ENCODE measurements around the gene INO80D. TPM values are rescaled to one million over a fixed set of nuclear protein-coding genes. Genes with fewer than 3 reads are reported as not detected.

The INO80D gene
- total RNA-seq, 4 donors from 2014 or later = 6.4 to 45.6 (median 23.4) TPM

DNA sequence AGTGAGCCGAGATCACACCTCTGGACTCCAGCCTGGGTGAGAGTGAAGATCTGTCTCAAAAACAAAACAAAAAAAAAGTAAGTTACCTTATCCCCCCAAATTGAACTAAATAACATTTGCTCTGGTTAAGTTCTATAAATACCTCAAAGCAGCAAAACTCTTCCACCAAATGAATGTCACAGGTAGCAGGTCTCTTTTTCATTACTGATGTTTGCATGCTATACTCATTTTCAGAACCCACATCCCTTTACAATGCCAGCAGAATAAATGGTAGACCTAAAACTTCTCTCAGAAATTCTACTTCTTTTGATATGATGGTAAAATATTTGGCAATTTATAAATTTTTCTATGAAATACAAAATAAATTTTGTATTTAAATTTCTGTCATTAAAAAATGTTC, 22.3 kb downstream of the INO80D start:
- no peak for DNase-seq
- Histone ChIP-seq H3K27me3 (no peaks in the 10 kb centered on the region), H3K9me3 (no peaks in the 10 kb centered on the region), H3K4me3 (no peak overlapping the region), H3K36me3 (no peaks in the 10 kb centered on the region), H3K27ac (no peak overlapping the region), H3K4me1 (no peaks in the 10 kb centered on the region)
- no peak for TF ChIP-seq POLR2A (IDR thresholded peaks at IDR 0.05)
- TF ChIP-seq, protein P1, sequence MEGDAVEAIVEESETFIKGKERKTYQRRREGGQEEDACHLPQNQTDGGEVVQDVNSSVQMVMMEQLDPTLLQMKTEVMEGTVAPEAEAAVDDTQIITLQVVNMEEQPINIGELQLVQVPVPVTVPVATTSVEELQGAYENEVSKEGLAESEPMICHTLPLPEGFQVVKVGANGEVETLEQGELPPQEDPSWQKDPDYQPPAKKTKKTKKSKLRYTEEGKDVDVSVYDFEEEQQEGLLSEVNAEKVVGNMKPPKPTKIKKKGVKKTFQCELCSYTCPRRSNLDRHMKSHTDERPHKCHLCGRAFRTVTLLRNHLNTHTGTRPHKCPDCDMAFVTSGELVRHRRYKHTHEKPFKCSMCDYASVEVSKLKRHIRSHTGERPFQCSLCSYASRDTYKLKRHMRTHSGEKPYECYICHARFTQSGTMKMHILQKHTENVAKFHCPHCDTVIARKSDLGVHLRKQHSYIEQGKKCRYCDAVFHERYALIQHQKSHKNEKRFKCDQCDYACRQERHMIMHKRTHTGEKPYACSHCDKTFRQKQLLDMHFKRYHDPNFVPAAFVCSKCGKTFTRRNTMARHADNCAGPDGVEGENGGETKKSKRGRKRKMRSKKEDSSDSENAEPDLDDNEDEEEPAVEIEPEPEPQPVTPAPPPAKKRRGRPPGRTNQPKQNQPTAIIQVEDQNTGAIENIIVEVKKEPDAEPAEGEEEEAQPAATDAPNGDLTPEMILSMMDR (IDR thresholded peaks at IDR 0.05) = no peak
- intact Hi-C loops (cut with DNase I; ENCODE audit: low total_unique reads) = no loop called here

DNA sequence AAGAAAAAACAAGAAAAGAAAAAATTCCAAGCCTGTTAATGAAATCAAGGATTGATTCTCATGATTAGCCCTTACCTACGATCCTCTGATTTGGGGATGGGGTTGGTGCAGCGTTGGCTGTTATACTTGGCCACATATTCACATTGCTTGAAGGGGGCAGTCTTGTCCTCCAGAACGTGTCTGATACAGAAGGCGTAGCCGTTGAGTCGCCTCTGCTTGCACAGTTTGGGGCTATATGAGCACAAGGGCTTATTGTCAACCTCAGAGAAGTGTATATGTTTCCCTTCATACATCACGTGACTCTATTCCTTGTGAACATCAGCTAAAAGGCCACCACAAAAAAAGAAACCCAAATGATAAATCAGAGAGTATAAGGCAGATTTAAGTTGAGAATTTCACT, 23.2 kb downstream of the INO80D start:
- Histone ChIP-seq H3K36me3 (no peaks in the 10 kb centered on the region), H3K9me3 (no peaks in the 10 kb centered on the region), H3K27me3 (no peaks in the 10 kb centered on the region), H3K4me3 (no peak overlapping the region), H3K27ac (no peak overlapping the region), H3K4me1 (no peaks in the 10 kb centered on the region)
- DNase-seq = no peak
- intact Hi-C loops (cut with DNase I; ENCODE audit: low total_unique reads) = no loop called here
- no peak for TF ChIP-seq POLR2A (IDR thresholded peaks at IDR 0.05)
- TF ChIP-seq, protein P1 (IDR thresholded peaks at IDR 0.05) = no peak

DNA sequence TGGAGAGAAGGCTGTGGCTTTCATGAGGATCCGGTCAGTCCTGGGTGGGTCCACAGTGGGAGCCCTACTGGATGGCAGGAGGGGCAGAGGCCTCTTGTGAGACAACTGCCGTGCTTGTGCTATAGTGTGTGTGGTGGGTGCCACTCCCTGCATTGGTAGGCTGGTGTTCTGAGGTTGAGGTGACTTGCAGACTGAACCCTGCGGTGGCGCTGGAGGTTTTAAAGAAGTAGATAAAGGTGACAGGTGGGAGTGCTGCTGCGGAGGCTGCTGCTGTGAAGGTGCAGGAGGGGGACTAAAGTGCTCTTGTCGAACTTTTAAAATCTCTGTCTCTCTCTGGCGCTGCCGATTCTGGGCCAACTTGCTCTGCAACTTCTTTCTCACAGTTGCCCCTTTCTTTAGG, 29.7 kb downstream of the INO80D start:
- intact Hi-C loops (cut with DNase I; ENCODE audit: low total_unique reads) = no loop called here
- Histone ChIP-seq H3K4me3 (no peak overlapping the region), H3K9me3 (no peaks in the 10 kb centered on the region), H3K27ac (no peak overlapping the region), H3K27me3 (no peaks in the 10 kb centered on the region), H3K4me1 (no peaks in the 10 kb centered on the region), H3K36me3 (no peaks in the 10 kb centered on the region)
- no peak for DNase-seq
- TF ChIP-seq POLR2A (IDR thresholded peaks at IDR 0.05) = no peak
- TF ChIP-seq, protein P1 (IDR thresholded peaks at IDR 0.05) = no peak

DNA sequence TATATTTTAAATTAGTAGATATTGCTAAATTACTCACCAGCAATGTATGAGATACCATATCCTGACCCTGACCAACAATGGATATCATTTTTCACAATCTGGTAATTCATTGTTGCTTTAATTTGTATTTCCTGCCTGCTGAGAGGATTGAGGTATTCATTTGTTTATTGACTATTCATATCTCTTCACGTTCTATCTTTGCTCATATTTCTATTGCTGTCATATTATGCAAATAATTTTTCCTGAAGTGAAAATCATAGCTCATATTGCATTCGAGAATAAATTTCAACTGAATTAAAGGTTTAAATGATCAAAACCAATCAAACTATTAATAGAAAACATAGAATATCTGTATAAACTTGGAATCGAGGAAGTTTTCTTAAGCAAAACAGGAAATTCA, 31.0 kb downstream of the INO80D start:
- Histone ChIP-seq H3K27ac (no peak overlapping the region), H3K4me1 (no peaks in the 10 kb centered on the region), H3K4me3 (no peak overlapping the region), H3K9me3 (no peaks in the 10 kb centered on the region), H3K27me3 (no peaks in the 10 kb centered on the region), H3K36me3 (no peaks in the 10 kb centered on the region)
- no peak for DNase-seq
- intact Hi-C loops (cut with DNase I; ENCODE audit: low total_unique reads) = no loop called here
- TF ChIP-seq, protein P1 (IDR thresholded peaks at IDR 0.05) = no peak

DNA sequence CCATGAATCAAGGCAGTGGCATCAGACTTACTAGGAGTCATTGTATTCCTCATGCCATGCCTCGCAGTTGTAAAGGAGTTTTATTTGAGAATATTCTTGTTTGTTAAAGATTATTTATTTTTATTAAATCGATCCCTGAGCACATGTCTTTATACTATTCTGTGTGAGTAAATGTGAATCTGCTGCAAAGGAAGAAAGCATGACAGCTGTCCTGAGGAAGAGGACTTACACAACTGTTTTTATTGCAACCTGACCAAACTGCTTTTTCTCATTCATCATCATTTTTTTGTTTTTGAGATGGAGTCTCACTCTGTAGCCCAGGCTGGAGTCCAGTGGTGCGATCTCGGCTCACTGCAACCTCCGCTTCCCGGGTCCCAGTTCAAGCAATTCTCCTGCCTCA, 34.1 kb downstream of the INO80D start:
- DNase-seq = no peak
- Histone ChIP-seq H3K36me3 (no peaks in the 10 kb centered on the region), H3K4me3 (no peak overlapping the region), H3K4me1 (no peaks in the 10 kb centered on the region), H3K27ac (no peak overlapping the region), H3K9me3 (no peaks in the 10 kb centered on the region), H3K27me3 (no peaks in the 10 kb centered on the region)
- intact Hi-C loops (cut with DNase I; ENCODE audit: low total_unique reads) = no loop called here
- no peak for TF ChIP-seq POLR2A (IDR thresholded peaks at IDR 0.05)
- TF ChIP-seq, protein P1 (IDR thresholded peaks at IDR 0.05) = no peak

Measured in uterus (tissue), 4 donors.